Suprapubic skin (tissue), 4 donors: ENCODE measurements around the gene PANK4. TPM values are rescaled to one million over a fixed set of nuclear protein-coding genes. Genes with fewer than 3 reads are reported as not detected.
"Not testable (repeated sequence)": the region's sequence is repeated elsewhere in the genome, so short reads cannot be mapped to it uniquely, and the experiment has no call there.

Experiments
- DNase-seq, 2 donors: peaks; one replicate each; pipeline ENCODE4 v3.0.0-alpha.2; 2019; ENCODE audit warnings: low spot score in 2 of 2
- H3K27ac ChIP-seq: fragments of 200-600 bp; sonication (generic); one replicate; pipeline ENCODE4 v1.5.1; 2019
- H3K27me3 ChIP-seq: fragments of 200-600 bp; sonication (generic); one replicate; pipeline ENCODE4 v1.5.1; 2019
- H3K36me3 ChIP-seq: fragments of 200-600 bp; sonication (generic); one replicate; pipeline ENCODE4 v1.5.1; 2019
- H3K4me1 ChIP-seq: fragments of 200-600 bp; sonication (generic); one replicate; pipeline ENCODE4 v1.5.1; 2019
- H3K4me3 ChIP-seq: fragments of 200-600 bp; sonication (generic); one replicate; pipeline ENCODE4 v1.5.1; 2019; ENCODE audit warnings: mild to moderate bottlenecking
- H3K9me3 ChIP-seq: fragments of 200-600 bp; sonication (generic); one replicate; pipeline ENCODE4 v1.5.1; 2019
- EP300 ChIP-seq: sonication (generic); formaldehyde crosslinking; IDR thresholded peaks from one replicate; pipeline ENCODE4 v1.6.1; 2017; ENCODE audit warnings: antibody characterized with exemption
- POLR2A ChIP-seq, 2 donors: fragments of 450-650 bp; IDR thresholded peaks; one replicate each; pipeline ENCODE4 v1.6.1; 2017; ENCODE audit warnings: antibody characterized with exemption in 2 of 2, mild to moderate bottlenecking in 2 of 2, moderate library complexity in 2 of 2
- POLR2AphosphoS5 ChIP-seq, 3 donors: sonication (generic); formaldehyde crosslinking; IDR thresholded peaks; one replicate each; pipeline ENCODE4 v1.6.1; 2017; ENCODE audit warnings: antibody characterized with exemption in 3 of 3
- WGBS: methylation state at CpG from one replicate; pipeline ENCODE4 v1.1.5; 2018; 5-methylcytosine and 5-hydroxymethylcytosine counted together
- total RNA-seq, 4 donors: library from RNA; depleted of rRNA; stranded (reverse); fragments of >200 nt; gene quantifications; one replicate each; pipeline ENCODE4 v1.1.0, GENCODE V29; 2016
- TF ChIP-seq, protein P1 (sequence below), 2 donors: fragments of 200-600 bp in 1 of 2; fragments of 450-650 bp in 1 of 2; sonication (generic) in 1 of 2; IDR thresholded peaks; one replicate each; pipeline ENCODE4 v1.5.1; 2016 to 2019; ENCODE audit warnings: antibody characterized with exemption in 2 of 2, mild to moderate bottlenecking in 1 of 2, moderate library complexity in 1 of 2

Gene PANK4
- total RNA-seq, 4 donors from 2014 or later = 17.7 to 36.0 (median 29.7) TPM

DNA sequence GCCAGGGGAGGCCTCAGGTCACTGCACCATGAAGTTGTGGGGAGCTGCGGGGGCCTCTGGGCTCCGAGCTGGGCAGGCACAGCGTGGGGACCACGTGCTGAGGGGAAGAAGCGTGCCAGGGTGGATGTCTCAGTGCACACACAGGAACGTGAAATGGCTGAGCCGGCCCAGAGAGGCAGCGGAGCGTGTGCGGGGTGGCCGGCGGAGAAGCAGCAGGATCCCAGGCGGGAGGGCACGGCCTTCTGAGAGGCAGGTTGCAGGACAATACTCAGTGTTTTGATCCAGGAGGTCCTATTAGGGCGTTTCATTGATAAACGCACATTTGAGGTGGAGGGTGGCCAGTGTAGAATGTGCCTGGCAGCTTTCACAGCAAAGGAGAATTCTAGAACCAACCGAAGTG, 42.7 kb upstream of the PANK4 start:
- H3K4me3 ChIP-seq = no peak overlapping the region
- H3K27ac ChIP-seq = no peak overlapping the region
- peaks cover 5% of the 10 kb centered on the region for H3K27me3 ChIP-seq
- no peak for DNase-seq
- no peaks in the 10 kb centered on the region for H3K4me1 ChIP-seq
- no peaks in the 10 kb centered on the region for H3K9me3 ChIP-seq
- TF ChIP-seq, protein P1, sequence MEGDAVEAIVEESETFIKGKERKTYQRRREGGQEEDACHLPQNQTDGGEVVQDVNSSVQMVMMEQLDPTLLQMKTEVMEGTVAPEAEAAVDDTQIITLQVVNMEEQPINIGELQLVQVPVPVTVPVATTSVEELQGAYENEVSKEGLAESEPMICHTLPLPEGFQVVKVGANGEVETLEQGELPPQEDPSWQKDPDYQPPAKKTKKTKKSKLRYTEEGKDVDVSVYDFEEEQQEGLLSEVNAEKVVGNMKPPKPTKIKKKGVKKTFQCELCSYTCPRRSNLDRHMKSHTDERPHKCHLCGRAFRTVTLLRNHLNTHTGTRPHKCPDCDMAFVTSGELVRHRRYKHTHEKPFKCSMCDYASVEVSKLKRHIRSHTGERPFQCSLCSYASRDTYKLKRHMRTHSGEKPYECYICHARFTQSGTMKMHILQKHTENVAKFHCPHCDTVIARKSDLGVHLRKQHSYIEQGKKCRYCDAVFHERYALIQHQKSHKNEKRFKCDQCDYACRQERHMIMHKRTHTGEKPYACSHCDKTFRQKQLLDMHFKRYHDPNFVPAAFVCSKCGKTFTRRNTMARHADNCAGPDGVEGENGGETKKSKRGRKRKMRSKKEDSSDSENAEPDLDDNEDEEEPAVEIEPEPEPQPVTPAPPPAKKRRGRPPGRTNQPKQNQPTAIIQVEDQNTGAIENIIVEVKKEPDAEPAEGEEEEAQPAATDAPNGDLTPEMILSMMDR (IDR thresholded peaks at IDR 0.05) = no peak
- TF ChIP-seq EP300 (no peak), POLR2A (IDR thresholded peaks at IDR 0.05) (no peak), POLR2AphosphoS5 (IDR thresholded peaks at IDR 0.05) (no peak)
- H3K36me3 ChIP-seq = no peaks in the 10 kb centered on the region
- WGBS = 91% methylated on average over 11 of the region's 17 CpGs

DNA sequence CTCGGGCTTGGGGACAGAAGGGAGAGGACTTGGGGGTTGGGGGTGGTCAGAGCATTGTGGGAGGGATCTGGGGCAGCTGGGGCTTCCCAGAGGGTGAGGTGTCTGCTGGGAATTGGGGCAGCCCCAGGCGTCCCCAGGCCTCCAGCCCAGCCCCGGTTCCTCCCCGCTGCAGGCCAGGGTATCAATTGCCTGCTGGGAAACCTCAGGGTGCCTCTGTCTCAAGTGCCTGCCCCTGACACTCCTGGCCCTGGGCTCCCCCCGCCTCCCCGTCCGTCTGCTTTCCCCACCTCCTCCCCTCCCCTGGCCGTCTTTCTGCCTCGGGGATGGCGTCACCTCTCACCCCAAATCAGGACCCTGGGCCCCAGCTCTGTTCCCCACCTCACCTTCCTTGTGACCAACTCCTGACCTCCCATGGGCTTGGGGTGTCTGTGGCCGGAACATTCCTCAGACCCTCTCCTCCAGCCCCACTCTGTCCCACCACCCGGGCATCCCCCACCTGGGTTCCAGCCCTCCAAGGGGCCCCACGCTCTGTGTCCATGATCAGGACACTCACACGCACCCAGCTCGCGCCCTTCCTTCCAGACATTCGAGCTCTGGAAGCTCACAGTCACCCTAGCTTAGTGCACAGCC, 41.9 kb upstream of the PANK4 start:
- peak in 1 of 2 donors; percentile 56 for DNase-seq
- H3K27me3 ChIP-seq, H3K36me3 ChIP-seq, H3K4me3 ChIP-seq, H3K27ac ChIP-seq, H3K9me3 ChIP-seq, H3K4me1 ChIP-seq: not testable (repeated sequence)
- WGBS = 39% methylated on average over 4 of the region's 17 CpGs

DNA sequence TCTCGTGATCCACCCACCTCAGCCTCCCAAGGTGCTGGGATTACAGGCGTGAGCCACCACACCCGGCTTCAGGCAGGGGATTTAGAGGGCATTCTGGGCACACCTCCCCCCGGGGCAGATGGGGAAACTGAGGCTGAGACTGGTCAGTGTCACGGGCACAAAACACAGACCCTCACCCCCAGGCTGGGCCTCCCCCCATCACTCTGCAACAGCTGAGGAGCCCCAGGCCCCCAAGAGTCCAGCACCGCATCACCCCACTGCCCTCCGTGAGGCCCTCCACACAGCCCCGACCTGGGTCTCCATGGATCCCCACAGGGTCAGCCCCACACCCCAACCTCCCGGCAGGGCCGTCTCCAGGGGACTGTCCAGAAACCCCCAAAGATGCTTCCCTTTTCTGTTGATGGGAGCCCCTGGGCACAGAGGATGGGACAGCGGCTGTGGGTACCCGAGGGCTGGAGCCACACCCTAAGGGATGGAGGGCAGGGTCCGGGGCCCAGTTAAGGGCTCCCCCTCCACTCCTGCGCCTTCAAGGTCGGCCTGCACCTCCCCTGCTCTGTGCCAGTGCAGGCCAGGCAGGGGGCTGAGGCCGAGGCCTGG, 40.8 kb upstream of the PANK4 start:
- H3K4me3 ChIP-seq = no peak overlapping the region
- H3K36me3 ChIP-seq = peaks cover 13% of the 10 kb centered on the region
- H3K4me1 ChIP-seq = no peaks in the 10 kb centered on the region
- TF ChIP-seq, protein P1 (IDR thresholded peaks at IDR 0.05) = no peak
- no peak for TF ChIP-seq EP300
- no peak for TF ChIP-seq POLR2A (IDR thresholded peaks at IDR 0.05)
- no peak for TF ChIP-seq POLR2AphosphoS5 (IDR thresholded peaks at IDR 0.05)
- no peak overlapping the region for H3K27ac ChIP-seq
- 84% methylated on average over 5 of the region's 16 CpGs for WGBS
- H3K9me3 ChIP-seq = no peaks in the 10 kb centered on the region
- peak in 1 of 2 donors; percentile 63 for DNase-seq
- peaks cover 5% of the 10 kb centered on the region for H3K27me3 ChIP-seq

DNA sequence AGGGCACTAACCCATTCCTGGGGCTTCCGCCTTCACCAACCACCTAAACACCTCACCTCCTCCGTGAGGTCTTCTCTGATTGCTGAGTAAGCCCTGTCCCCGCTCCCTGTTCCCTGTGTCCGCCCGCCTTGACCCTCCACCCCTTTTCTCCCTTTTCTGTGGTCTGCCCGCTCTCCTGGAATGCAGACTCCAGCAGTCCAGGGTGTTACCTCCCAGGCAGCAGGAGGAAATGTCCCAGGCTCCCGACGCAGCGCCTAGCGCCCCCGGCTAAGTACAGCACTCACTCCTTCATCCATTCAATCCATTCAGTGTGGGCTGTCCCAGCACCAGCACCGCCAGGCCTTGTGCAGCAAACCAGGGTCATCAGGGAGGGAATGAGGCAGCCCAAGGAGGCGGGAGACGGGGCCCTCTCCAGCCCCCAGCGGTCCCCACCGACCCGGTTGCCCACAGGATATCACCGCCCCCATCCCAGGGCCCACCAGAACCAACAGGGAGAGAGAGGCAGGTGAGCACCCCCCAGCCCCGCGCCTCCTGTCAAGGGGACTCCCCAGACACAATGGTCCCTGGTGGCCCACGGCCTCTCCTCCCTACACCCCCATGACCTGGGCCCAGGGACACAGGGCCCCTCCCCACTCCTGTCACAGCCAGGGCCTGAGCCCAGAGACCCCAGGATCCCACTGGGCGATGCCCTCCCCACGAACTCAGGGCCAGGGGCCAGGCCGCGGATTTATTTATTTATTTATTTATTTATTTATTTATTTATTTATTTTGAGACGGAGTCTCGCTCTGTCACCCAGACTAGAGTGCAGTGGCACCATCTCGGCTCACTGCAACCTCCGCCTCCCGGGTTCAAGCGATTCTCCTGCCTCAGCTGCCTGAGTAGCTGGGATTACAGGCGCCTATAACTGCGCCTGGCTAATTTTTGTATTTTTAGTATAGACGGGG, 40.0 kb upstream of the PANK4 start:
- WGBS = 82% methylated on average over 28 of the region's 34 CpGs
- no peak overlapping the region for H3K27ac ChIP-seq
- TF ChIP-seq EP300 (no peak), POLR2AphosphoS5 (IDR thresholded peaks at IDR 0.05) (no peak), POLR2A (IDR thresholded peaks at IDR 0.05) (no peak)
- TF ChIP-seq, protein P1 (IDR thresholded peaks at IDR 0.05) = no peak

DNA sequence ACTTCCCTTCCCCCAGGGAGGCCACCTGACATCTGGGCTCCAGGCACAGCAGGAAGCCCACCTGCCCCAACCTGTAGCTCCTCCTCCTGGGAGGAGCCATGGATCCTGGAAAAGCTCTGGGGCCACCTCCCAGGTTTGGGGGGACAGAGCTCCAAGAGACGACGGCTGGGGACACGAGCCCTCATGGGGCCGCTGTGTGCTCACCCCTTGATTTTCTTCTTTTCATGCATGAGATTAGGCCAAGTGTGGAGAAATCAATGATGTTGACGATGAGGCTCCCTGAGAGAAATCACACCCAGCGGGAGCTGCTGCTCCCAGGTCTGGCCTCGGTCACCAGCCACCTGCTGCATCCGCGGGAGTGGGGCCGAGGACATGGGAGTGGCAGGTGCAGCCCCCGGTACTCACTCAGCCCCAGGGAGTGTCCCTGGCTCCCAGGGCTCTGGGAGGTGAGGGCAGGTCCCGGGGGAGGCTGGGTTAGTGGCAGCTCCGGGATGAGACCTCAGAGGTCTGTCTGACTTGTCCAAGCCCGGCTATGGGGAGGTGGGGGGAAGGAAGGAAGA, 38.5 kb upstream of the PANK4 start:
- 38% methylated on average over 12 of the region's 14 CpGs for WGBS
- no peak for DNase-seq
- TF ChIP-seq EP300 = no peak
- TF ChIP-seq POLR2A (IDR thresholded peaks at IDR 0.05) = no peak
- TF ChIP-seq POLR2AphosphoS5 (IDR thresholded peaks at IDR 0.05) = no peak
- TF ChIP-seq, protein P1 (IDR thresholded peaks at IDR 0.05) = no peak
- no peaks in the 10 kb centered on the region for H3K4me1 ChIP-seq
- H3K27ac ChIP-seq = no peak overlapping the region
- peaks cover 35% of the 10 kb centered on the region for H3K36me3 ChIP-seq
- H3K9me3 ChIP-seq = no peaks in the 10 kb centered on the region
- no peak overlapping the region for H3K4me3 ChIP-seq
- H3K27me3 ChIP-seq = peaks cover 5% of the 10 kb centered on the region

More for the DNA sequence above, 40.0 kb upstream of the PANK4 start:
- H3K36me3 ChIP-seq = peaks cover 20% of the 10 kb centered on the region
- H3K27me3 ChIP-seq = peaks cover 5% of the 10 kb centered on the region
- no peaks in the 10 kb centered on the region for H3K4me1 ChIP-seq
- H3K4me3 ChIP-seq = no peak overlapping the region
- H3K9me3 ChIP-seq = no peaks in the 10 kb centered on the region
- peak in 1 of 2 donors; percentile 60 for DNase-seq
